HEK293 (cell line): Measurements from ENCODE around the gene ID1.

Source experiments
- CTCF ChIP-seq: fragments of 450-650 bp; formaldehyde crosslinking; IDR thresholded peaks from 2 replicates; pipeline ENCODE4 v1.5.1; 2016; ENCODE audit warnings: missing biosample characterization, missing genetic modification characterization
- ZBTB26 ChIP-seq: fragments of 450-650 bp; formaldehyde crosslinking; optimal IDR thresholded peaks from 2 replicates; pipeline ENCODE3; 2016; ENCODE audit warnings: missing biosample characterization, mild to moderate bottlenecking, missing genetic modification characterization
- ZNF2 ChIP-seq: fragments of 450-650 bp; formaldehyde crosslinking; IDR thresholded peaks from 2 replicates; pipeline ENCODE4 v1.5.1; 2016; ENCODE audit warnings: missing biosample characterization, missing genetic modification characterization
- ZNF473 ChIP-seq: fragments of 450-650 bp; formaldehyde crosslinking; IDR thresholded peaks from 2 replicates; pipeline ENCODE4 v1.5.1; 2017; ENCODE audit warnings: missing biosample characterization, missing genetic modification characterization
- ZNF629 ChIP-seq: fragments of 450-650 bp; formaldehyde crosslinking; IDR thresholded peaks from 2 replicates; pipeline ENCODE4 v1.5.1; 2017; ENCODE audit warnings: missing biosample characterization, missing genetic modification characterization
- ZNF677 ChIP-seq: fragments of 450-650 bp; IDR thresholded peaks from 2 replicates; pipeline ENCODE4 v1.5.0; 2018; ENCODE audit warnings: missing biosample characterization, mild to moderate bottlenecking, missing genetic modification characterization, moderate library complexity
- ZNF704 ChIP-seq: fragments of 450-650 bp; formaldehyde crosslinking; IDR thresholded peaks from 2 replicates; pipeline ENCODE4 v1.5.1; 2016; ENCODE audit warnings: missing biosample characterization, missing genetic modification characterization

- TF ChIP-seq CTCF (no peak), ZNF677 (no peak), ZNF704 (tag by site-specific recombination) (no peak), ZNF2 (tag by site-specific recombination) (no peak), ZNF473 (tag by site-specific recombination) (no peak), ZNF629 (tag by site-specific recombination) (no peak), ZBTB26 (no peak)
Measured at GRCh38 chr20:31568041-31568731, 36.9 kb upstream of the ID1 start.
